CD4-positive, alpha-beta memory T cell (primary cell): Measurements from ENCODE around the gene PITX3. TPM values are rescaled to one million over a fixed set of nuclear protein-coding genes. Genes with fewer than 3 reads are reported as not detected.

Source experiments
- CTCF ChIA-PET: fragments of 350-600 bp; sonication (Branson Sonifier 250); formaldehyde crosslinking; loops from one replicate; lab custom pipeline; 2021; ENCODE audit warnings: inconsistent platforms; ENCODE audit not compliant: partially characterized antibody; lab: Charles Lee
- POLR2A ChIA-PET: fragments of 350-600 bp; sonication (Branson Sonifier 250); formaldehyde crosslinking; loops from one replicate; lab custom pipeline; 2021; ENCODE audit not compliant: partially characterized antibody; lab: Charles Lee
- DNase-seq, 5 donors: peaks; one replicate each; pipeline versions ENCODE4 v3.0.0 to v3.0.0-alpha.2; 2020 to 2022; ENCODE audit warnings: mixed read lengths in 1 of 5
- H3K27ac ChIP-seq: one replicate; pipeline ENCODE4 v1.7.0; 2013; ENCODE audit warnings: low read depth, low read length
- H3K27me3 ChIP-seq: 2 replicates; pipeline ENCODE4 v1.7.0; 2013; ENCODE audit warnings: mild to moderate bottlenecking, low read length, moderate library complexity; ENCODE audit not compliant: insufficient read depth
- H3K36me3 ChIP-seq: 2 replicates; pipeline ENCODE4 v1.7.0; 2013; ENCODE audit warnings: mild to moderate bottlenecking, low read length, moderate library complexity; ENCODE audit not compliant: insufficient read depth
- H3K4me1 ChIP-seq: 2 replicates; pipeline ENCODE4 v1.7.0; 2013; ENCODE audit warnings: mild to moderate bottlenecking, low read length, moderate library complexity; ENCODE audit not compliant: insufficient read depth
- H3K4me3 ChIP-seq, 2 donors: one replicate each; pipeline ENCODE4 v1.7.0; 2013; ENCODE audit warnings: low read length in 2 of 2, mild to moderate bottlenecking in 1 of 2
- H3K9me3 ChIP-seq, 2 donors: one replicate each; pipeline ENCODE4 v1.7.0; 2013; ENCODE audit warnings: low read length in 2 of 2, control low read depth in 1 of 2; ENCODE audit not compliant: control insufficient read depth in 1 of 2
- H3K27ac Mint-ChIP-seq, 7 donors: one replicate each; pipeline ENCODE4 v1.8.0; 2020 to 2021; ENCODE audit warnings: mixed read lengths in 7 of 7, mild to moderate bottlenecking in 6 of 7, inconsistent platforms in 3 of 7, moderate library complexity in 3 of 7
- H3K27me3 Mint-ChIP-seq, 2 donors: one replicate each; pipeline ENCODE4 v1.8.0; 2020 to 2021; ENCODE audit warnings: mixed read lengths in 2 of 2
- H3K36me3 Mint-ChIP-seq, 2 donors: one replicate each; pipeline ENCODE4 v1.8.0; 2020 to 2021; ENCODE audit warnings: mixed read lengths in 2 of 2, inconsistent platforms in 1 of 2, mild to moderate bottlenecking in 1 of 2
- H3K4me1 Mint-ChIP-seq, 4 donors: one replicate each; pipeline ENCODE4 v1.8.0; 2020 to 2021; ENCODE audit warnings: mixed read lengths in 4 of 4, mild to moderate bottlenecking in 1 of 4
- H3K4me3 Mint-ChIP-seq, 8 donors: one replicate each; pipeline ENCODE4 v1.8.0; 2020 to 2021; ENCODE audit warnings: mixed read lengths in 8 of 8, mild to moderate bottlenecking in 7 of 8, moderate library complexity in 6 of 8, inconsistent platforms in 3 of 8
- H3K9me3 Mint-ChIP-seq, 8 donors: one replicate each; pipeline ENCODE4 v1.8.0; 2020 to 2021; ENCODE audit warnings: mixed read lengths in 8 of 8, mild to moderate bottlenecking in 5 of 8, inconsistent platforms in 3 of 8, moderate library complexity in 1 of 8
- intact Hi-C: fragments of 100-400 bp; cut with micrococcal nuclease; formaldehyde crosslinking; loops from one replicate; pipeline ENCODE4 v1.15.1; 2023
- polyA plus RNA-seq, 2 donors: library from polyadenylated mRNA; unstranded; fragments of 300-500 nt; fragmentation: Illumina TruSeq; gene quantifications; one replicate each; pipeline ENCODE4 v1.2.3, GENCODE V29; 2021
- total RNA-seq, 2 experiments: library from RNA; stranded (reverse); gene quantifications; one replicate each; pipeline ENCODE4 v1.2.3, GENCODE V29; 2021

Gene PITX3
- total and polyA plus RNA-seq, 4 experiments from 2014 or later: not detected

DNA sequence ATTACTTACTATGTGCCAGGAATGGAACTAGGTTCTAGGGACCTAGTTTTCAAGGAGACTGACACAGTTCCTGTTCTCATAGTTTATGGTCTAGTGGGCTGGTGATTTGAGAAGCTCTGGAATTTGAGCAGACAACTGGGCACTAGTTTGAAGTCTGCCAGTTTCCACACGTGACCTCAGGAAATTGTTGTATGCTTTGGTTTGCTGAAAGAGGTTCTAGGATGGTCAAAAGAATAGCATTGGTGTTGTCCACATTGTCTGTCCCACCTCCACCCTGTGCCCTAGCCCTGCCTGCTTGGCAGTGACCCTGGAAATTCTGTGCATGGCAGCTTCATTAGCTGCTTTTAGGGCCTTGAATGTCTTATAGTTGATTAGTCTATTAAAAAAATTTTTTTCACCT, 32.8 kb upstream of the PITX3 start:
- H3K9me3 Mint-ChIP-seq: no peaks in the 10 kb centered on the region

DNA sequence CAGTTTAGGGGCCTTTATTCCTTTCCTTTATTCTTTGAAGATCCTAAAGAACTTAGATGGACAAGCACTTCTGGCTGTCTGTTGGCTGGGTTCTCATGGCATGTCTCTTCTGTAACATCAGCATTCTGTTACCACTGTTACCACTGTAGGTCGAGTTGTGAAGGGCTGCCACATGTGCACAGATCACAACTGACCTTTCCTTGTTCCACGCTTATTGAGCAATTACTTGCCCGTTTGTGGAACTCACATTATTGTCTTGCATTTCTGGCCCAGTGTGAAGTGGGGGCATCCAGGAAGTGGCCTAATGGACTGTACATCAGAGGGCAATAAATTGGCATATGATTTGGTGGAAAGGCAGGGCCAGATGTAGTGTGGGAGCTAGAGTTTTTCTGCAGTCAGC, 27.7 kb upstream of the PITX3 start:
- POLR2A ChIA-PET: no interaction called here
- DNase-seq: no peak
- no peak overlapping the region for H3K27ac ChIP-seq
- H3K4me1 Mint-ChIP-seq: peaks cover 42 to 69% (median 56%) of the 10 kb centered on the region in 4 donors
- peaks cover 23% of the 10 kb centered on the region for H3K4me1 ChIP-seq
- H3K9me3 Mint-ChIP-seq: no peaks in the 10 kb centered on the region
- H3K9me3 ChIP-seq: no peaks in the 10 kb centered on the region
- CTCF ChIA-PET: interaction anchor here (1.1 kb wide), 1 partner anchor 82 kb away, joined by 6 read pairs; no protein-coding TSS in a partner anchor
- intact Hi-C loops: no loop called here
- no peak overlapping the region for H3K4me3 ChIP-seq
- no peaks in the 10 kb centered on the region for H3K27me3 ChIP-seq
- H3K36me3 Mint-ChIP-seq: peaks cover 15 to 25% of the 10 kb centered on the region in 2 donors
- peak overlapping the region in 4 of 7 donors; percentile 1 to 66 (median 38) for H3K27ac Mint-ChIP-seq
- no peaks in the 10 kb centered on the region for H3K36me3 ChIP-seq
- no peak overlapping the region for H3K4me3 Mint-ChIP-seq
- no peaks in the 10 kb centered on the region for H3K27me3 Mint-ChIP-seq

More for the DNA sequence above, 32.8 kb upstream of the PITX3 start:
- H3K4me1 ChIP-seq: peaks cover 14% of the 10 kb centered on the region
- ChIA-PET POLR2A (no interaction called here), CTCF (interaction anchor here (5.0 kb wide), 1 partner anchor 43 kb away, joined by 20 read pairs; no protein-coding TSS in a partner anchor)
- peaks cover 21 to 40% (median 32%) of the 10 kb centered on the region in 4 donors for H3K4me1 Mint-ChIP-seq
- no peak overlapping the region for H3K4me3 Mint-ChIP-seq
- H3K9me3 ChIP-seq: no peaks in the 10 kb centered on the region
- no peak for DNase-seq
- H3K27me3 Mint-ChIP-seq: no peaks in the 10 kb centered on the region
- no peak overlapping the region for H3K4me3 ChIP-seq
- no peaks in the 10 kb centered on the region for H3K36me3 ChIP-seq
- H3K27ac ChIP-seq: no peak overlapping the region
- intact Hi-C loops: no loop called here
- peak overlapping the region in 3 of 7 donors; percentile 17 to 52 (median 31) for H3K27ac Mint-ChIP-seq
- peaks cover 7 to 12% of the 10 kb centered on the region in 2 donors for H3K36me3 Mint-ChIP-seq
- no peaks in the 10 kb centered on the region for H3K27me3 ChIP-seq

DNA sequence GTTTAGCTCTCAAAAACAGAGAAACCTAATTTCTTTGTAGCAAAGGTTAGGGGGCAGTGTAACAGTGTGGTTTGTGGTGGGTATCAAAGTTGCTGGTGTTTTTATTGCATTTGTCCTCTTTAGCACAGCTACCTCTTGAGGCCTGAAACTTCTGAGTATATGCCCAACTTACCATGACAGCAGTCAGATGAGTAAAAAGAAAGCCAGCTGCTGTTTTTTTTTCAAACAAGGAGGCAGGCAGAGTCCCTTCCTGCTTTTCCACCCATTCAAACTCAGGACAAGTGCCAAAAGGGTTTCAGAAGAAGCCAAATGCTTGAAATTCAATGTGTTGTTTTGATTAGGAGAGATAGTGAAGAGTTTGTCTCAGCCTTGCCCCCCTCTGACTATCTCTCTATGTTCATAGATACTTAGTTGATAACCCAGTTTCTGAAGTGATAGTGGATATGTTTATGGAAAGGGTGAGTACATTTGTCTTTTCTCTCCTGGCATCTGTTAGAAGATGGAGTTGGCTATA, 27.1 kb upstream of the PITX3 start:
- peaks cover 21 to 29% of the 10 kb centered on the region in 2 donors for H3K36me3 Mint-ChIP-seq
- H3K27ac Mint-ChIP-seq: peak overlapping the region in 4 of 7 donors; percentile 1 to 67 (median 58)
- ChIA-PET POLR2A (no interaction called here), CTCF (interaction anchor here (1.1 to 5.1 kb wide), 3 partner anchors 38 to 84 kb away, joined by 3 to 29 read pairs (median 6); no protein-coding TSS in a partner anchor)
- no peaks in the 10 kb centered on the region for H3K9me3 Mint-ChIP-seq
- DNase-seq: no peak
- H3K27me3 Mint-ChIP-seq: no peaks in the 10 kb centered on the region
- no peak overlapping the region for H3K4me3 Mint-ChIP-seq
- intact Hi-C loops: no loop called here
- no peak overlapping the region for H3K27ac ChIP-seq
- H3K27me3 ChIP-seq: no peaks in the 10 kb centered on the region
- no peaks in the 10 kb centered on the region for H3K9me3 ChIP-seq
- H3K4me1 ChIP-seq: peaks cover 23% of the 10 kb centered on the region
- peaks cover 38 to 69% (median 56%) of the 10 kb centered on the region in 4 donors for H3K4me1 Mint-ChIP-seq
- H3K36me3 ChIP-seq: no peaks in the 10 kb centered on the region
- H3K4me3 ChIP-seq: no peak overlapping the region

DNA sequence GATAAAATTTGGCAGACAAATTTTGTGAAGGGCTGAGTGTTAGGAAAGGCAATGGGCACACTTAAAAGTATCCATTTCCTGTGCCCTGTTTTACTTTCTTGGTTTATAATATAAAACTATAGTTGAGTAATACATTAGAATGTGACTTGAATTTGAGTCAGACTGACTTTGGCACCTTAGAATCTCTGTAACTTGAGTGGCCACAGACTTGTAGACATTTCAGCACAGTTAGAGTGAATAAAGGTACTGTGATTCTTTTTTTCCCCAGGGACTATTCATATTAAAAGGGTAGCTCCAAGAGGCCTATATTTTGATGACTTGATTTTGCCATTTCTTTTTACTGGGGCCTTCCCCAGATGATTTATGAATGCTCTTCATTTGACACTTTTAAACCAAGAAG, 26.4 kb upstream of the PITX3 start:
- DNase-seq: no peak
- H3K4me1 ChIP-seq: peaks cover 21% of the 10 kb centered on the region
- Mint-ChIP-seq H3K27me3 (no peaks in the 10 kb centered on the region), H3K4me1 (peaks cover 36 to 73% (median 59%) of the 10 kb centered on the region in 4 donors), H3K4me3 (no peak overlapping the region), H3K36me3 (peaks cover 28 to 33% of the 10 kb centered on the region in 2 donors), H3K9me3 (no peaks in the 10 kb centered on the region), H3K27ac (peak overlapping the region in 6 of 7 donors; percentile 5 to 67 (median 56))
- H3K36me3 ChIP-seq: peaks cover 5% of the 10 kb centered on the region
- ChIA-PET CTCF (interaction anchor here (1.2 to 5.1 kb wide), 2 partner anchors 37 to 85 kb away, joined by 3 to 29 read pairs; no protein-coding TSS in a partner anchor), POLR2A (no interaction called here)
- no peaks in the 10 kb centered on the region for H3K9me3 ChIP-seq
- intact Hi-C loops: no loop called here
- no peaks in the 10 kb centered on the region for H3K27me3 ChIP-seq
- H3K27ac ChIP-seq: no peak overlapping the region
- no peak overlapping the region for H3K4me3 ChIP-seq

DNA sequence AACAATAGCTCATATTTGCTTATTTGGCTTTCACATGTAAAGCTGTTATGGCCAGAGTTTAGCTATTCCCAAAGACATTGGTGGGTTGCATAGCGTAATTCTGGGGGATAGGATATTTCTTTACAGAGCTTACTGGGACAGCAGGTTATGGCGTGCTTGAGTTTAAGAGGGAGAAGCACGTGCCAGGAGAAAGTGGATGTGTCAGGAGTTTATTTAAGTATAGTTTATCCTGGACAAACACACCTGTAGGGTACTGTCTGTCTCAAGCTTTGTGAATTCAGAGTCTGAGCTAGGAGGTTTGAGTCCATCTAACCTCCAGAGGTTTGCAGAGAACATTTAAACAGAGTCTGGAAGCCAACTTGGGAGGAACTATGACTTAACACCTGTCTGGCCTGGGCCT, 25.4 kb upstream of the PITX3 start:
- Histone ChIP-seq H3K27ac (no peak overlapping the region), H3K4me1 (peaks cover 10% of the 10 kb centered on the region), H3K27me3 (no peaks in the 10 kb centered on the region), H3K9me3 (no peaks in the 10 kb centered on the region), H3K4me3 (no peak overlapping the region), H3K36me3 (peaks cover 14% of the 10 kb centered on the region)
- ChIA-PET POLR2A (no interaction called here), CTCF (interaction anchor here (0.6 to 5.1 kb wide), 5 partner anchors 13 to 1864 kb away, joined by 3 to 29 read pairs (median 3); no protein-coding TSS in a partner anchor)
- H3K27me3 Mint-ChIP-seq: no peaks in the 10 kb centered on the region
- peak overlapping the region in 2 of 7 donors; percentile 20 to 58 for H3K27ac Mint-ChIP-seq
- H3K4me1 Mint-ChIP-seq: peaks cover 33 to 72% (median 57%) of the 10 kb centered on the region in 4 donors
- DNase-seq: no peak
- intact Hi-C loops: no loop called here
- H3K4me3 Mint-ChIP-seq: no peak overlapping the region
- no peaks in the 10 kb centered on the region for H3K9me3 Mint-ChIP-seq
- H3K36me3 Mint-ChIP-seq: peaks cover 39 to 41% of the 10 kb centered on the region in 2 donors

DNA sequence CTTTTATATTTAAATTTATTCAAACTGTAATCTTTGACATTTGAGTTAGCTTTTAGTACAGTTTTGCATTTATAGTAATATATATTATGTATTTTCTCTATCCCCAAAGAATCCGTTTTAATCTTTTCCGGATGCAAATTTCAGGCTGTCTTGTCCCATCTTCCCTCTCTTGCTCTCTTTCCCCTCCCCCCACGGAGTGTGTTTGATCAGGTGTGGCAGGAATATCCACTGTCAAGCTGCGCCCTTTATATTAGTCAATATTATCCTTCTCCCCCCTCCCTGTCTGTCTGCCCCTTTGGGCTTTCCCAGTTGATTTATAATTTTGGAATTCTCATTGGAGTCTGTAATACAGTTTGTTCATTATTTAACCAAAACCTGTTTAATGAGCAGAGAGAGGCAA, 23.1 kb upstream of the PITX3 start:
- intact Hi-C loops: no loop called here
- Histone ChIP-seq H3K9me3 (no peaks in the 10 kb centered on the region), H3K36me3 (peaks cover 32% of the 10 kb centered on the region), H3K4me1 (peaks cover 9% of the 10 kb centered on the region), H3K27me3 (no peaks in the 10 kb centered on the region), H3K4me3 (no peak overlapping the region), H3K27ac (no peak overlapping the region)
- Mint-ChIP-seq H3K27ac (peak overlapping the region in 1 of 7 donors; percentile 57), H3K36me3 (peaks cover 57 to 58% of the 10 kb centered on the region in 2 donors), H3K4me1 (peaks cover 29 to 62% (median 52%) of the 10 kb centered on the region in 4 donors), H3K27me3 (no peaks in the 10 kb centered on the region), H3K4me3 (no peak overlapping the region), H3K9me3 (no peaks in the 10 kb centered on the region)
- DNase-seq: no peak
- POLR2A ChIA-PET: no interaction called here
- CTCF ChIA-PET: interaction anchor here (5.1 kb wide), 1 partner anchor 34 kb away, joined by 29 read pairs; no protein-coding TSS in a partner anchor

DNA sequence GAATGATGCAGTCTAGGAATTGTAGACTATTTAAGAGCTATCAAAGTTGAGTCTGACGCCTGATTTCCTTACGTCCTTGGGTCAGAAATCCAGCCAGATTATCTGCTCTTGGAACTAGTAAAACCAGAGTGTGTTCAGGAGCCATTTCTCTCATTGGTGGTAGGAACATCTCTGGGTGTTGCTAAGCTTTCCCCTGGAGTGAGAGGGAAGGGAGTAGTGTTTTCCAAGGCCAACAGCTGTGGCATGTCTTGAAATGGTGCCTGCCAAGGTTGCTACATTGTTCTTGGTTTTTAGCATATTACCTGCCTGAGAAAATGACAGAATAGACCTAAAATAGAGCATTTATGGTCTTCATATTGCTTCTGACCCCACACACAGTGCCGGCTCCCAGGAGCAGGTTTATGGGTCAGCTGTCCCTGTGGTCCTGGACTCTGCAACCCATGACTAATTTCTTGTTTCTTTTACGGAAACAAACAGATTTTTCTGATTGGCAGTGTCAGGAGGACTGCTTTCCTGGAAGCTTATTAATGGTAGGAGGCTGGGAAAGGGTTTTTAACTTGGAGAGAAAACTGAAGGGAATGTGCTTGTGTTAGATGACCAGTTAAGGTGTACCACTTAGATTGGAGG, 21.5 kb upstream of the PITX3 start:
- peaks cover 18 to 47% (median 38%) of the 10 kb centered on the region in 4 donors for H3K4me1 Mint-ChIP-seq
- no peak overlapping the region for H3K27ac ChIP-seq
- H3K4me1 ChIP-seq: peaks cover 6% of the 10 kb centered on the region
- peaks cover 52 to 54% of the 10 kb centered on the region in 2 donors for H3K36me3 Mint-ChIP-seq
- H3K27ac Mint-ChIP-seq: peak overlapping the region in 2 of 7 donors; percentile 13 to 39
- no peak overlapping the region for H3K4me3 Mint-ChIP-seq
- no peak overlapping the region for H3K4me3 ChIP-seq
- no peaks in the 10 kb centered on the region for H3K9me3 Mint-ChIP-seq
- no peaks in the 10 kb centered on the region for H3K27me3 ChIP-seq
- no peaks in the 10 kb centered on the region for H3K9me3 ChIP-seq
- ChIA-PET CTCF (interaction anchor here (1.8 kb wide), 1 partner anchor 31 kb away, joined by 4 read pairs; no protein-coding TSS in a partner anchor), POLR2A (no interaction called here)
- intact Hi-C loops: no loop called here
- no peaks in the 10 kb centered on the region for H3K27me3 Mint-ChIP-seq
- no peak for DNase-seq
- H3K36me3 ChIP-seq: peaks cover 40% of the 10 kb centered on the region
